Astrocyte of the spinal cord (primary cell): ENCODE measurements around the gene CNGA2.
"Not testable (repeated sequence)": the region's sequence is repeated elsewhere in the genome, so short reads cannot be mapped to it uniquely, and the experiment has no call there.

Experiments used
- DNase-seq: peaks from one replicate; pipeline ENCODE4 v3.0.0; 2011; ENCODE audit warnings: low read depth, low spot score
- H3K4me3 ChIP-seq: 2 replicates; pipeline ENCODE4 v1.5.1; 2011; ENCODE audit warnings: low read depth, mild to moderate bottlenecking, low read length, moderate library complexity
- CTCF ChIP-seq: IDR thresholded peaks from 2 replicates; pipeline ENCODE4 v1.5.1; 2012; ENCODE audit warnings: low read depth, mild to moderate bottlenecking, low read length, inconsistent platforms
- in situ Hi-C: cut with HindIII; loops from 2 replicates; pipeline ENCODE4 v1.10.0; 2017; ENCODE audit warnings: low sequenced_read_pairs

CNGA2 gene

GRCh38 chrX:151695583-151696340, 38.8 kb upstream of the CNGA2 start:
- H3K4me3 ChIP-seq = no peak overlapping the region
- in situ Hi-C loops = no loop called here
- TF ChIP-seq CTCF = no peak
- no peak for DNase-seq

GRCh38 chrX:151697082-151697481, 37.5 kb upstream of the CNGA2 start:
- DNase-seq, in situ Hi-C loops, H3K4me3 ChIP-seq: not testable (repeated sequence)

GRCh38 chrX:151697522-151697921, 37.0 kb upstream of the CNGA2 start:
- TF ChIP-seq CTCF = no peak
- DNase-seq = no peak
- no peak overlapping the region for H3K4me3 ChIP-seq
- in situ Hi-C loops = no loop called here

GRCh38 chrX:151698485-151698884, 36.1 kb upstream of the CNGA2 start:
- in situ Hi-C loops = no loop called here
- DNase-seq = no peak
- no peak for TF ChIP-seq CTCF
- no peak overlapping the region for H3K4me3 ChIP-seq

- in situ Hi-C loops = no loop called here
- DNase-seq = no peak
- no peak overlapping the region for H3K4me3 ChIP-seq
- no peak for TF ChIP-seq CTCF
Observed at GRCh38 chrX:151699746-151700145, 34.8 kb upstream of the CNGA2 start.

GRCh38 chrX:151700581-151700980, 34.0 kb upstream of the CNGA2 start:
- H3K4me3 ChIP-seq = no peak overlapping the region
- no peak for DNase-seq
- in situ Hi-C loops = no loop called here
- TF ChIP-seq CTCF = no peak

GRCh38 chrX:151701071-151701470, 33.5 kb upstream of the CNGA2 start:
- in situ Hi-C loops = no loop called here
- no peak for DNase-seq
- no peak overlapping the region for H3K4me3 ChIP-seq
- no peak for TF ChIP-seq CTCF
